ENCODE data around the gene RFK.
A peak's percentile ranks its signal among the peaks of the same experiment; 100 is the strongest.
"Not testable (repeated sequence)": the region's sequence is repeated elsewhere in the genome, so short reads cannot be mapped to it uniquely, and the experiment has no call there.

RFK gene

GRCh38 chr9:76394195-76394959 is at the start of gene RFK:
Gene RFK (minus strand): TSS chr9:76394426. CDS start chr9:76394171, 255 bp downstream.
- peak; percentile 88 for DNase-seq (ENCODE audit: low read depth)

- DNase-seq (ENCODE audit: low read depth) = no peak
These were observed 49.7 kb upstream of the RFK start for GRCh38 chr9:76443887-76444286.

- no peak for DNase-seq (ENCODE audit: low read depth)
These were observed 47.5 kb upstream of the RFK start for GRCh38 chr9:76441551-76442322.

DNA sequence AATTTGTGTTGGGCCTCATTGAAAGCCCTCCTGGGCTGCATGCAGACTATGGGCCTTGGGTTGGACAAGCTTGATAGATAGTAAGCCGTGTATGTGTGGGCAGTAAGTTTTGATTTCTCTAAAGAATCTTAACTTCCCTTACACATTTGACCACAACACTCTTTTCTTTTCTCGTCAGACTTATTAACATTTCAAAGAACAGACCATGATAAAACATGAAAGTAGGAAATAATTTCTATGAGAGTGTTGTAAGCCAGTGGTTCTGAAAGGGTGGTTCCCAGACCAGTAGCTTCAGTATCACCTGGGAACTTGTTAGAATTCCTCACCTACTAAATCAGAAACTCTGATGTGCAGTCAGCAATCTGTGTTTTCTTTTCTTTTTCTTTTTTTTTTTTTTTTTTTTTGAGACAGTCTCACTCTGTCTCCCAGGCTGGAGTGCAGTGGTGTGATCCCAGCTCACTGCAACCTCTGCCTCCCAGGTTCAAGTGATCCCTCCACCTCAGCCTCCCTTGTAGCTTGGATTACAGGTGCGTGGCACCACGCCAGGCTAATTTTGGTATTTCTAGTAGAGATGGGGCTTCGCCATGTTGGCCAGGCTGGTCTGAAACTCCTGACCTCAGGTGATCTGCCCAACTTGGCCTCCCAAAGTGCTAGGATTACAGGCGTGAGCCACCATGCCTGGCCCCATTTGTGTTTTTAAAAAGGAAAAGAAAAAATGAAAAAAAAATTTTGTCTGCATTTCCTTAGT is 44.8 kb upstream of the RFK start:
- no peak for DNase-seq (ENCODE audit: low read depth)

- not testable (repeated sequence) for DNase-seq (ENCODE audit: low read depth)
These were observed 42.9 kb upstream of the RFK start for GRCh38 chr9:76437017-76437699.

GRCh38 chr9:76434897-76435296 is 40.7 kb upstream of the RFK start:
- not testable (repeated sequence) for DNase-seq (ENCODE audit: low read depth)

- DNase-seq (ENCODE audit: low read depth) = no peak
These were observed 39.6 kb upstream of the RFK start for GRCh38 chr9:76433836-76434235.

- DNase-seq (ENCODE audit: low read depth) = no peak
These were observed 39.2 kb upstream of the RFK start for GRCh38 chr9:76433406-76433805.

- DNase-seq (ENCODE audit: low read depth) = no peak
These were observed 37.4 kb upstream of the RFK start for GRCh38 chr9:76431601-76432000.

DNA sequence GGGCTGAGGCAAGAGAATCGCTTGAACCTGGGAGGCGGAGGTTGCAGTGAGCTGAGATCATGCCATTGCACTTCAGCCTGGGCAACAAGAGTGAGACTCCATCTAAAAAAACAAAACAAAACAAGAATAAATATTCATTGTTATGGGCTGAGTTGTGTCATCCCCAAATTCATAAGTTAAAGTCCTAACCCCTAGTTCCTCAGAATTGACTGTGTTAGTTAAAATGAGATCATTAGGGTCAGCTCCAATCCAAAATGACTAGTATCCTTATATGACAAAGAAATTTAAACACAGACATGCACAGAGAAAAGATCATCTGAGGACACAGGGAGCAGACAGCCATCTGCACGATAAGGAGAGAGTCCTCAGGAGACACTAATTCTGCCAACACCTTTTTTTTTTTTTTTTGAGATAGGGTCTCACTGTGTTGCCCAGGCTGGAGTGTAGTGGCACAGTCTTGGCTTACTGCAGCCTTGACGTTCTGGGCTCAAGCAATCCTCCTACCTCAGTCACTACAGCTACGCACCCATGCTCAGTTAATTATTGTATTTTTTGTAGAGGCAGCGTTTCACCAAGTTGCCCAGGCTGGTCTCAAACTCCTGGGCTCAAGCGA is 32.7 kb upstream of the RFK start:
- no peak for DNase-seq (ENCODE audit: low read depth)

GRCh38 chr9:76425677-76426453 is 31.6 kb upstream of the RFK start:
- DNase-seq (ENCODE audit: low read depth) = no peak

- no peak for DNase-seq (ENCODE audit: low read depth)
These were observed 30.3 kb upstream of the RFK start for GRCh38 chr9:76424491-76424890.

- DNase-seq (ENCODE audit: low read depth) = no peak
These were observed 29.3 kb upstream of the RFK start for GRCh38 chr9:76423216-76424177.

GRCh38 chr9:76419782-76420380 is 25.7 kb upstream of the RFK start:
- no peak for DNase-seq (ENCODE audit: low read depth)

DNA sequence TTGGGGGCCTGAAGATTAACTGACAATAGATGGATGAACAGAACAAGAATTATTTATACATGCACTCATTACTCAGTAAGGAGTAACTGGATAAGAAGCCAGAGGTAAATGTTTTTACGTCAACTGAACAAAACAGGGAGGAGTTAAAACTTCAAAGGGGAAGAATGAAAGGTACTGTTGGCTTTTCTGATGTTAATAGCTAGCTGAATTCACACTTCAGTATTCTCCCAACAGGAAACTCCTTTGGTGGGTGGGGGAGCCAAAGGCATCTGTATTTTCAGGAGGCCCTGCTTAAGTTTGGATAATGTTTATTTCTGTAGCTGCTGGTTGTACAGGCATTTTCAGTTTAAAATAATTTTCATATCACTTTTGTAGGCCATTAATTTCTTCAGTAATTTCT is 23.2 kb upstream of the RFK start:
- no peak for DNase-seq (ENCODE audit: low read depth)

GRCh38 chr9:76415731-76416130 is 21.5 kb upstream of the RFK start:
- DNase-seq (ENCODE audit: low read depth) = no peak

DNA sequence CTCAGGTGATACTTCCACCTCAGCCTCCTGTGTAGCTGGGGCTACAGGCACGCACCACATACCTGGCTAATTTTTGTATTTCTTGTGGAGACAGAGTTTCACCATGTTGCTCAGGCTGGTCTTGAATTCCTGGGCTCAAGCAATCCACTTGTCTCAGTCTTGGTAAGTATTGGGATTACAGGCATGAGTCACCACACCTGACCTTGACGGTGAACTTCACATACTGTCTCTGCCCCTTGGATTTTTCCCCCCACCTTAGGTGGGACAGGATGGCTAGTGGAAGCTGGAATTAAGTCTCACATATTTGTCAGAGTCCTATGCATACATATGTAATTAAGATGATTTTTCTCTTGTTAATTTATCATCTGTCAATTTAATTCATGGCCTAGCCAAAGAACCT is 20.9 kb upstream of the RFK start:
- DNase-seq (ENCODE audit: low read depth) = no peak

DNA sequence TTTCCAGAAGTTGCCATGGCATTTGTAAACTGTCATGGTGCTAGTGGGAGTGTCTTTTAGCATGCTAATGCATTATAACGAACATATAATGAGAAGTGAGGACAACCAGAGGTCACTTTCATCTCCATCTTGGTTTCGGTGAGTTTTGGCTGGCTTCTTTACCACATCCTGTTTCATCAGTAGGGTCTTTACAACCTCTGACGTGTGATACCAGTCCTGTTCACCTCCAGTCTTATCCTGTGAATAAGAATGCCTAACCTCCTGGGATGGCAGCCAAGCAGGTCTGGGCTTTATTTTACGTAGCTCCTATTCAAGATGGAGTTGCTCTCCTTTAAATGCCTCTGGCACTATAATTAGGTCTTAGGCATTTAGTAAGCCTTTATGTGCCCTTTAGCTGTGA is 20.4 kb upstream of the RFK start:
- no peak for DNase-seq (ENCODE audit: low read depth)

DNA sequence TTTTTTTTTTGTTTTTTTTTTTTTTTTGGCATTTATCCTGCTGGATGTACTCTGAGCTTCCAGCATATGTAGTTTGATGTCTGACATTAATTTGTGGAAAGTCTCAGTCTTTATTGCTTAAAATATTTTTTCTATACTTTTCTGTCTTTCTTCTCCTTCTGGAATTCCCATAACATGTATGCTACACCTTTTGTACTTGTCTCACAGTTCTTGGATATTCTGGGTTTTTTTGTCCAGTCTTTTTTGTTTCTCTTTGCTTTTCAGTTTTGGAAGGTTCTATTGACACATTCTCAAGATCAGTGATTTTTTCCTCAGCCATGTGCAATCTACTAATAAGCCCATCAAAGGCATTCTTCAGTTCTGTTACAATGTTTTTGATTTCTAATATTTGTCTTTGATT is 19.4 kb upstream of the RFK start:
- DNase-seq (ENCODE audit: low read depth) = no peak

All from activated T-helper 1 cell treated with Interleukin-2 at 50 U/mL for 16 hours (primary cell).